MM.1S (cell line): Measurements from ENCODE around the gene GALNTL6.

ENCODE experiments used
- DNase-seq: peaks from one replicate; pipeline ENCODE4 v3.0.0-alpha.2; 2015
- H2AFZ ChIP-seq: fragments of 300-600 bp; sonication (generic); 2 replicates; pipeline ENCODE4 v1.6.0; 2016; ENCODE audit warnings: antibody characterized with exemption, low read length
- H3F3A ChIP-seq: fragments of 300-600 bp; sonication (generic); 2 replicates; pipeline ENCODE4 v1.6.1; 2016; ENCODE audit warnings: mild to moderate bottlenecking, antibody characterized with exemption, low read length, moderate library complexity, mixed read lengths; ENCODE audit not compliant: insufficient read depth
- H3K27ac ChIP-seq: fragments of 300-600 bp; sonication (generic); 2 replicates; pipeline ENCODE4 v1.5.1; 2016; ENCODE audit warnings: mild to moderate bottlenecking, low read length
- H3K27me3 ChIP-seq: fragments of 300-600 bp; sonication (generic); replicated peaks from 2 replicates; pipeline ENCODE4 v1.6.0; 2016; ENCODE audit warnings: low read length; ENCODE audit not compliant: insufficient read depth
- H3K36me3 ChIP-seq: fragments of 300-600 bp; sonication (generic); replicated peaks from 2 replicates; pipeline ENCODE4 v1.6.1; 2016; ENCODE audit warnings: mild to moderate bottlenecking, low read length, mixed read lengths; ENCODE audit not compliant: insufficient read depth
- H3K4me1 ChIP-seq: fragments of 300-600 bp; sonication (generic); 2 replicates; pipeline ENCODE4 v1.6.1; 2016; ENCODE audit warnings: low read length, mixed read lengths
- H3K4me2 ChIP-seq: fragments of 300-600 bp; sonication (generic); 2 replicates; pipeline ENCODE4 v1.6.0; 2016; ENCODE audit warnings: low read depth, low read length
- H3K4me3 ChIP-seq: fragments of 300-600 bp; sonication (generic); 2 replicates; pipeline ENCODE4 v1.5.1; 2016; ENCODE audit warnings: low read length, mixed read lengths
- H3K79me2 ChIP-seq: fragments of 300-600 bp; sonication (generic); 2 replicates; pipeline ENCODE4 v1.6.1; 2016; ENCODE audit warnings: mixed run types, low read length, mixed read lengths
- H3K9ac ChIP-seq: fragments of 300-600 bp; sonication (generic); 2 replicates; pipeline ENCODE4 v1.6.1; 2016; ENCODE audit warnings: low read length, mixed read lengths
- H3K9me2 ChIP-seq: fragments of 300-600 bp; sonication (generic); replicated peaks from 2 replicates; pipeline ENCODE4 v1.6.1; 2016; ENCODE audit warnings: mild to moderate bottlenecking, low read length, mixed read lengths; ENCODE audit not compliant: insufficient read depth
- H3K9me3 ChIP-seq: fragments of 300-600 bp; sonication (generic); replicated peaks from 2 replicates; pipeline ENCODE4 v1.6.1; 2016; ENCODE audit warnings: mild to moderate bottlenecking, low read length, mixed read lengths; ENCODE audit not compliant: insufficient read depth
- H4K20me1 ChIP-seq: fragments of 300-600 bp; sonication (generic); 2 replicates; pipeline ENCODE4 v1.6.1; 2016; ENCODE audit warnings: mild to moderate bottlenecking, low read length, moderate library complexity, mixed read lengths; ENCODE audit not compliant: insufficient read depth
- CTCF ChIP-seq: fragments of 300-600 bp; sonication (generic); IDR thresholded peaks from 2 replicates; pipeline ENCODE4 v1.5.1; 2016; ENCODE audit warnings: antibody characterized with exemption, low read length, mixed read lengths
- EZH2 ChIP-seq: fragments of 300-600 bp; sonication (generic); optimal IDR thresholded peaks from 2 replicates; pipeline ENCODE3; 2017; ENCODE audit warnings: low read depth, mild to moderate bottlenecking, antibody characterized with exemption, low read length, mixed read lengths
- EZH2phosphoT487 ChIP-seq: fragments of 300-600 bp; sonication (generic); IDR thresholded peaks from 2 replicates; pipeline ENCODE4 v1.6.1; 2018; ENCODE audit warnings: antibody characterized with exemption, low read length

The GALNTL6 gene

DNA sequence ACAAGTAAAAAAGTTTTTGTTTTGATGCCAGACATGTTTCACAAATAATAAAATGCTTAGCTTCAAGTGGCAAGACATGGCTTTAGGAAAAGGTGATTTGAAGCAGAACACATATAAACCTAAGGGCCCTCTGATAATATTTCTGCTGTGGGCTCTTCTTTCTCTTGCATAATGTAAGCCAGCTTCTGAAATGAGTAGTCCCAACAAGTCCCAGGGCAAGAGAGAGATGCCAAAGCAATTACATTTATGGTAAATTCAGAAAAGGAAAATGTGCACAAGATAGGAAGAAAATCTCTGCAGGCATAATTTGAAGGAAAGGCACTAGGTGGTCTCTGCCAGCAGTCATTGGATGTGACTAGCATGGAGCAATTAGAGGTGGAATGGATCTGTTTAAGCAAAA lies 1184.7 kb downstream of the GALNTL6 start:
- no peak overlapping the region for H3K4me2 ChIP-seq
- DNase-seq, result no peak
- H3K4me3 ChIP-seq, result no peak overlapping the region
- no peak overlapping the region for H2AFZ ChIP-seq
- H3K4me1 ChIP-seq, result peaks cover 29% of the 10 kb centered on the region
- no peaks in the 10 kb centered on the region for H3K79me2 ChIP-seq
- TF ChIP-seq CTCF (no peak), EZH2 (no peak), EZH2phosphoT487 (no peak)
- no peak overlapping the region for H3K9ac ChIP-seq
- no peaks in the 10 kb centered on the region for H4K20me1 ChIP-seq
- no peaks in the 10 kb centered on the region for H3K36me3 ChIP-seq
- H3K9me3 ChIP-seq, result no peaks in the 10 kb centered on the region
- no peaks in the 10 kb centered on the region for H3F3A ChIP-seq
- no peak overlapping the region for H3K27ac ChIP-seq
- no peaks in the 10 kb centered on the region for H3K27me3 ChIP-seq
- no peaks in the 10 kb centered on the region for H3K9me2 ChIP-seq

GRCh38 chr4:172998527-172999469 lies 1185.6 kb downstream of the GALNTL6 start:
- Histone ChIP-seq H2AFZ (no peak overlapping the region), H3K4me2 (no peak overlapping the region; the same call in 1 of the 2 replicates), H3K36me3 (no peaks in the 10 kb centered on the region), H3K4me1 (peaks cover 23% of the 10 kb centered on the region), H3F3A (no peaks in the 10 kb centered on the region), H3K27ac (no peak overlapping the region), H4K20me1 (no peaks in the 10 kb centered on the region), H3K4me3 (no peak overlapping the region), H3K79me2 (no peaks in the 10 kb centered on the region), H3K9ac (no peak overlapping the region), H3K9me3 (no peaks in the 10 kb centered on the region), H3K9me2 (no peaks in the 10 kb centered on the region), H3K27me3 (no peaks in the 10 kb centered on the region)
- TF ChIP-seq CTCF, result no peak
- TF ChIP-seq EZH2, result no peak
- no peak for TF ChIP-seq EZH2phosphoT487
- no peak for DNase-seq

- TF ChIP-seq EZH2 (no peak), CTCF (no peak), EZH2phosphoT487 (no peak)
- Histone ChIP-seq H3K9me2 (no peaks in the 10 kb centered on the region), H3K9me3 (no peaks in the 10 kb centered on the region), H3K27ac (no peak overlapping the region), H2AFZ (no peak overlapping the region), H3K4me1 (peaks cover 23% of the 10 kb centered on the region), H3F3A (no peaks in the 10 kb centered on the region), H3K27me3 (no peaks in the 10 kb centered on the region), H3K9ac (no peak overlapping the region), H3K4me3 (no peak overlapping the region), H3K4me2 (no peak overlapping the region), H3K79me2 (no peaks in the 10 kb centered on the region), H3K36me3 (no peaks in the 10 kb centered on the region), H4K20me1 (no peaks in the 10 kb centered on the region)
- DNase-seq, result no peak
Observed at GRCh38 chr4:173001571-173001970, 1188.4 kb downstream of the GALNTL6 start.
